GM15510 (cell line): ENCODE results near the gene PLK2.

ENCODE experiments used
- POLR2A ChIP-seq: IDR thresholded peaks from 3 replicates; pipeline ENCODE4 v1.6.1; 2011; ENCODE audit warnings: borderline replicate concordance; ENCODE audit not compliant: insufficient read length; ENCODE audit errors: extremely low read depth

The PLK2 gene

DNA sequence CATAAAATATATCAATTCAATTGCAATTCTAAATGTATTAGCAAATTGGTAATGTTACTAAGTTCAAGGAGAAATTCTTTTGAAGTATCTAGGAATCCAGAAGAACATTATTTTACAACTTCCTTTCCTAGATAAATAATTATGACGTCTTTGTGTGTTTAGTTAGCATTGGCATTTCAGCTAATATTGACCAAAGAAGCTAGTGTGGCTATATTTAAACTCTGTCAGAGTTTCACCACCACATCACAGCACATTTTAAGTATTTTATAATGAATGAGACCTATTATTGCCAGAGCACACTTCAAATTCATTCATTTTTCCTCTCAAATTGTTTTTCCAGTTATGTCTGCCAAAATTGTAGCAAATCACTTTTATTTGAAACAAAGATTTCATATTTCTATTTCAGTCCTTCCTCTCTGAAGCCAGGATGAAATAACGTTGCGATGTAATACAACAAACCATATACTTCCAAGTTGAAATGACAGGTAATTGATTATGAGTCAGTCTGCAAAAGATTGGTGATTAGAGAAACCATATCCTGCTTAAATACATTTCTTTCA lies 18.9 kb downstream of the PLK2 start:
- no peak for TF ChIP-seq POLR2A

GRCh38 chr5:58439094-58439644 lies 20.7 kb downstream of the PLK2 start:
- TF ChIP-seq POLR2A = no peak

GRCh38 chr5:58437661-58438060 lies 22.2 kb downstream of the PLK2 start:
- TF ChIP-seq POLR2A = no peak

DNA sequence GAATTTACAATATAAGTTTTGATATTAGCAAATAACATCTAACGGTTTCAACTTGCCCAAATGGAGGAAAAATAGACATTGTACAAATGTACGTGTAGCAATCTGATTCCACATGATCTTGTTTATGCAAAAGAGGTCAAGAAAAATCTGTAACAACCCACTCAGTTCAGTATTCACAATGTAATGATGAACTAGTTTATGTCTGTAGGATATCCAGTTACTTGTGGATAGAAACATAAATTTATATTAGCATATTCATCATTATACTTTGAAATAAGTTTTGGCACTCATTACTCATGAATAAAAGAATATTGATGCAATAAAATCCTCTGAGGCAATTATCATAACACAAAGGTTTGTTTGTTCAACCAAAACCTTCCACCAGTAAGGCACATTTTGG lies 28.1 kb downstream of the PLK2 start:
- TF ChIP-seq POLR2A = no peak

- no peak for TF ChIP-seq POLR2A
Observed at GRCh38 chr5:58412932-58413331, 47.0 kb downstream of the PLK2 start.

- no peak for TF ChIP-seq POLR2A
Observed at GRCh38 chr5:58412081-58412480, 47.8 kb downstream of the PLK2 start.

GRCh38 chr5:58411372-58411771 lies 48.5 kb downstream of the PLK2 start:
- no peak for TF ChIP-seq POLR2A

GRCh38 chr5:58410441-58410840 lies 49.4 kb downstream of the PLK2 start:
- no peak for TF ChIP-seq POLR2A

DNA sequence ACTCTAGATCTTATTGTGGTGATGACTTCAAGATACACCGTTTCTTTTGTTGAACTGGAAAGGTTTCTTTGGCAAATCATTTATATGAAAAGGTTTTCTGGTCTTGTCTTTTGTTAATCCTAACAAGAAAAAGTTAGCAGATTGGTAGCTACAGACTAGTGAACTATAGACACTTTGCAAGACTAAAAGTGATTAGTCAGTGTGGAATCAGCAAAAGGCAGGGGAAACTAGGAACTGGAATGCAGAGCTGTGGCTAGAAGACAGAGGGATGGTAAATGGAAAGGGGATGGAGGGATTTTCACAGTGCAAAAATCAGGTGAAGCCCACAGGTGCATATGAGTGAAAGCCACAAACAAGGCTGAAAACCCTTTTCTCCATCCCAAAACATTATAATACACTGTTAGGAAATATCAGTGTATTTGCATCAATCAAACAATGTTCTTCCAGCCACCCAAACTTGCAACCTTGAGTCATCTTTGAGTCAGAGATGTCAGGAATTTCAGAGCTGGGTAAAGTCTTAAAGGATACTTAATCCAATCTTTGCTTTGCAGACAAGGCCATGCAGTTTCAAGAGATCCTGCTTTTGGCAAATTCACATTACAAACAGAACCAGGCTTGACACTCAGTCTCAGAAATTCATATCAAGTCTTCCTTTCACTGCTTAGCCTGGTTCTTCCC lies 52.7 kb downstream of the PLK2 start:
- TF ChIP-seq POLR2A = no peak

GRCh38 chr5:58406394-58406793 lies 53.5 kb downstream of the PLK2 start:
- no peak for TF ChIP-seq POLR2A

DNA sequence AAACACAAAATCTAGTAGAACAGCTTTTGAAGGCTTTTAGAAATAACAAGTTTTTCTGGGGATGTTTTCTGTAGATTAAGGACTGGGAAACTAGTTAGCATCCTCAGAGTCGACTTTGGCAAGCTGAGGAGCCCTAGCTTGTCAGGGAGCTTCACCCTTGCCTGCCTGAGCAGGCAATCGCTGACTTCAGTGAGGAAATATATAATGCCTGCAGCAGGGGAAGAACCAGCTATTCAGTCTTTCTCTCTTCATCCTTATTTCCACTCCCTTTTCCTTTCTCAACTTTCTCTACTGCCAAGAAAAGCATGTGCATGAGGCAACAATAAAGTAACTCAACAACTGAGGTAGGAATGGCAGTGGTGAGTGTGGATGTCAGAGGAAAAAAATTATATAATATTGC lies 54.7 kb downstream of the PLK2 start:
- TF ChIP-seq POLR2A = no peak

DNA sequence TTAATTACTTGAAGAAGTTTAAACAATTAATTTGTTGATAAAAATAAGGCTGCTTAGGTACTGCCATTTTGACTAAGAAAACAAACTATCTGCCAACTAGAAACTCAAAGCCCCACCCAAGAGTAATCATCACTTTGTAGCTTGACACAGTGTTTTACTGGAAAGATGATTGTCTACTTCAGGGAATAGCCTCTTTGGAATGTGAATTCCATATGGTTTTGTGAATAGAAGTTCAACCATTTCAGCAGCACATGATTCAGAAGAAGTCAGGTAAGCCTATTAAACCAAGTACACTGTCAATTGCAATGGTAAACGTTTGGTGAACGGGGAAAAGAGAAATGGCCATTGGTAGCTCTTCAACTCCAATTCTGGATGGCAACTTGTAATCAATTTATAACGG lies 55.2 kb downstream of the PLK2 start:
- TF ChIP-seq POLR2A = no peak
